Mononuclear cell (primary cell): Measurements from ENCODE around the gene SIRT6. TPM values are rescaled to one million over a fixed set of nuclear protein-coding genes. Genes with fewer than 3 reads are reported as not detected.
"Not testable (repeated sequence)": the region's sequence is repeated elsewhere in the genome, so short reads cannot be mapped to it uniquely, and the experiment has no call there.

ENCODE experiments used
- H3K27me3 ChIP-seq: 2 replicates; pipeline ENCODE4 v1.6.0; 2011; ENCODE audit warnings: low read length, control low read depth; ENCODE audit not compliant: insufficient read depth
- H3K4me1 ChIP-seq: 2 replicates; pipeline ENCODE4 v1.5.1; 2011; ENCODE audit warnings: mild to moderate bottlenecking, low read length, control low read depth; ENCODE audit not compliant: insufficient read depth
- H3K4me3 ChIP-seq: 2 replicates; pipeline ENCODE4 v1.5.1; 2011; ENCODE audit warnings: mild to moderate bottlenecking, low read length, moderate library complexity
- H3K9me3 ChIP-seq: 2 replicates; pipeline ENCODE4 v1.5.1; 2011; ENCODE audit warnings: low read depth, mild to moderate bottlenecking, control low read depth, low read length
- total RNA-seq: library from RNA; depleted of rRNA; stranded (reverse); fragments of >200 nt; gene quantifications from one replicate; pipeline ENCODE4 v1.2.3, GENCODE V29; 2012

The SIRT6 gene
- total RNA-seq, 1 donor: 9.3 TPM

GRCh38 chr19:4210166-4210731 lies 27.9 kb upstream of the SIRT6 start:
- no peaks in the 10 kb centered on the region for H3K9me3 ChIP-seq
- no peaks in the 10 kb centered on the region for H3K4me1 ChIP-seq
- H3K4me3 ChIP-seq: no peak overlapping the region
- no peaks in the 10 kb centered on the region for H3K27me3 ChIP-seq

DNA sequence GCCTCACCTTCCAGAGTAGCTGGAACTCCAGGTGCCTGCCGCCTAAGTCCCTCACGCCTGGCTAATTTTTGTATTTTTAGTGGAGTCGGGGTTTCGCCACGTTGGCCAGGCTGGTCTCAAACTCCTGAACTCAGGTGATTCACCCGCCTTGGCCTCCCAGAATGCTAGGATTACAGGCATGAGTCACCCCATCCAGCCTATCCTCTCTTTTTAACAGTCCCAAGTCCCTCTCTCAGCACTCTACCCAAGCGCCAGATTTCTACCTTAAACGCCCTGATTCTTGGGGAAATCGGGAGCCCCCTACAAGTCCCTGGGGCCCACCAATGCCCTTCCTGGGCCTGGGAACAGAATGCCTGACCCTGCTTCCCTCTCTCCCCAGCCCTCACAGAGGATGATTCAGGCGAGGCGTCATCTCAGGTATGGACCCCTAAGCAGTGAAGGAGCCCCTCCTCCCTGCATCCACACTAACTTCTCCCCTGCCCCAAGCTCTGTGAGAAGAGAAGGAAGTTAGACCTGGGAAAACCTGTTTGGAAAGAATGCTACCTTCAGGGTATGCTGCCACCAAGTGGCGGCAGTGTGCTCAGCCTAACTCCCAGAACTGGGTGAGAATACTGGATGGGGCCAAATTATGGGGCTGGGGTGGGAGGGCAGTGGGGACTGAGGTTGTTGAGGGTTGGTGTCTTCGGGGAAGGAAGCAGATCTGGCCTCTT lies 26.2 kb upstream of the SIRT6 start:
- H3K4me3 ChIP-seq: no peak overlapping the region
- H3K9me3 ChIP-seq: no peaks in the 10 kb centered on the region
- no peaks in the 10 kb centered on the region for H3K4me1 ChIP-seq
- no peaks in the 10 kb centered on the region for H3K27me3 ChIP-seq

- no peaks in the 10 kb centered on the region for H3K4me1 ChIP-seq
- H3K4me3 ChIP-seq: no peak overlapping the region
- H3K9me3 ChIP-seq: no peaks in the 10 kb centered on the region
- H3K27me3 ChIP-seq: no peaks in the 10 kb centered on the region
These were observed 24.6 kb upstream of the SIRT6 start for GRCh38 chr19:4206818-4207484.

GRCh38 chr19:4201798-4202197 lies 19.4 kb upstream of the SIRT6 start:
- Histone ChIP-seq H3K4me3 (no peak overlapping the region), H3K4me1 (no peaks in the 10 kb centered on the region), H3K27me3 (peaks cover 17% of the 10 kb centered on the region), H3K9me3 (no peaks in the 10 kb centered on the region)

- no peaks in the 10 kb centered on the region for H3K9me3 ChIP-seq
- H3K4me1 ChIP-seq: no peaks in the 10 kb centered on the region
- H3K4me3 ChIP-seq: no peak overlapping the region
- H3K27me3 ChIP-seq: peaks cover 20% of the 10 kb centered on the region
These were observed 18.7 kb upstream of the SIRT6 start for GRCh38 chr19:4200940-4201542.

DNA sequence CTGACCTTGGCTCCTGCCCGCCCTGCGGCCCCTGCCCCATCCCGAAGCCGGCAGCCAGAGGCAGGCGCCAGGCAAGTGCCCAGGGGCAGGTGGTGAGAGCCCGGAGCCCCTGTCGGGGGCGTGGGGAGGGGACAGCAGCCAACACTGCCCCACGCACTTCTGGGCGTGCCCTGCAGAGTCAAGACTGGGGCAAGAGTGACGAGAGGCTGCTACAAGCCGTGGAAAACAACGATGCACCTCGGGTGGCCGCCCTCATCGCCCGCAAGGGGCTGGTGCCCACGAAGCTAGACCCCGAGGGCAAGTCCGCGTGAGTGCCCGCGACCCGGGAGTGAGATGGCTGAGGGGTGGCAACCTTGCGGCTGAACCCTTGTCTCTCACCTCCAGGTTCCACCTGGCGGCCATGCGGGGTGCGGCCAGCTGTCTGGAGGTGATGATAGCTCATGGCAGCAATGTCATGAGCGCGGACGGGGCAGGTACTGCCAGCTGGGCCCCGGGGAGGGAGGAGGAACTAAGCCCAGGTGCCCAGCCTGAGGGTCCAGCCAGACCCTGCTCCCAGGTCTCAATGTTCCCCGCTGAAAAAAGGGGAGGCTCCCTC lies 17.4 kb upstream of the SIRT6 start:
- H3K9me3 ChIP-seq: no peaks in the 10 kb centered on the region
- H3K4me1 ChIP-seq: no peaks in the 10 kb centered on the region
- H3K4me3 ChIP-seq: no peak overlapping the region
- peaks cover 22% of the 10 kb centered on the region for H3K27me3 ChIP-seq

GRCh38 chr19:4198467-4199126 lies 16.2 kb upstream of the SIRT6 start:
- Histone ChIP-seq H3K27me3 (peaks cover 22% of the 10 kb centered on the region), H3K4me1 (no peaks in the 10 kb centered on the region), H3K4me3 (no peak overlapping the region), H3K9me3 (no peaks in the 10 kb centered on the region)

- Histone ChIP-seq H3K27me3 (peaks cover 22% of the 10 kb centered on the region), H3K4me3 (no peak overlapping the region), H3K4me1 (no peaks in the 10 kb centered on the region)
These were observed 15.5 kb upstream of the SIRT6 start for GRCh38 chr19:4197625-4198466.

GRCh38 chr19:4197228-4197624 lies 14.9 kb upstream of the SIRT6 start:
- Histone ChIP-seq H3K4me1 (no peaks in the 10 kb centered on the region), H3K27me3 (peaks cover 22% of the 10 kb centered on the region), H3K4me3 (no peak overlapping the region), H3K9me3 (no peaks in the 10 kb centered on the region)

More at GRCh38 chr19:4197625-4198466, 15.5 kb upstream of the SIRT6 start:
- no peaks in the 10 kb centered on the region for H3K9me3 ChIP-seq

DNA sequence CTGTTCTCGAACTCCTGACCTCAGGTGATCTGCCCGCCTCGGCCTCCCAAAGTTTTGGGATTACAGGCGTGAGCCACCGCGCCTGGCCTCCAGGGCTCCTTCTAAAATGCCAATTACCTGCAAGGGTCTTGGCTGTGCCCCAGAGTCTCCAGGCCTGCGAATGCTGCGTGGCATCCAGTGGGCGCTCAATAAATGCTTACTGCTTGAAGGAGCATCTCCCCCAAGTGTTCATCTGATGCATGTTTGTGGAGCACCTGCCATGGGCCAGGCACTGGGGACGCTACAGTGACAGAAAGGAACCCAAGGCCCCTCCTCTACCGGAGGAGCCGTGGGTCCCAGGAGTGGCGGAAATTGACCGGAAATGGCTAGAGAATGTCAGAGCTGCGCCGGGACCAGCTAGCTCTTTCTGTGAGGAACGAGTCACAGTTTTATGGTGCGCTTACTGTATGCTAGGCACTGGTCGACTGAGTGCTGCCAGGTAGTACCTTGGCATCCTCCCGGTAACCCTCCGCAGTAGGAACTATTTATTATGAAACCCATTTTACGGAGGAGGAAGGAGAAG lies 14.3 kb upstream of the SIRT6 start:
- Histone ChIP-seq H3K4me1 (no peaks in the 10 kb centered on the region), H3K27me3 (peaks cover 22% of the 10 kb centered on the region), H3K4me3 (no peak overlapping the region), H3K9me3 (no peaks in the 10 kb centered on the region)

DNA sequence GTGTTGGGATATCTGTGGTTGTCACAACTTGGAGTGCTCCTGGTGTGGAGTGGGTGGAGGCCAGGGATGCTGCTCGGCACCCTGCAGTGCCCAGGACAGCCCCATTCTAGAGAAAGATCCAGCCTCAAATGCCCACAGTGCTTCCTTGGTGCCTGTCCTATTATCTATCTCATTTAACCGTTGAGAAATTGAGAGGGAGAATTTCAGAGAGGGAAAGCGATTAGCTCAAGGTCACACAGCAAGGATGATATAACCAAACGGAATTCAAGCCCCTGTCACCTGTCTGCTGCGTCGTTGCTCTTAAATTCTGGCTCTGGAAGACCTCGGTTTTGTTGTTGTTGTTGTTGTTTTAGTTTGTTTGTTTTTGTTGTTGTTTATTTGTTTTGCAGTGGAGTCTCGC lies 13.6 kb upstream of the SIRT6 start:
- Histone ChIP-seq H3K4me3 (no peak overlapping the region), H3K9me3 (no peaks in the 10 kb centered on the region), H3K4me1 (no peaks in the 10 kb centered on the region), H3K27me3 (peaks cover 22% of the 10 kb centered on the region)

- Histone ChIP-seq H3K4me1 (no peaks in the 10 kb centered on the region), H3K4me3 (no peak overlapping the region), H3K27me3 (peaks cover 22% of the 10 kb centered on the region), H3K9me3 (no peaks in the 10 kb centered on the region)
These were observed 12.0 kb upstream of the SIRT6 start for GRCh38 chr19:4194353-4194752.

DNA sequence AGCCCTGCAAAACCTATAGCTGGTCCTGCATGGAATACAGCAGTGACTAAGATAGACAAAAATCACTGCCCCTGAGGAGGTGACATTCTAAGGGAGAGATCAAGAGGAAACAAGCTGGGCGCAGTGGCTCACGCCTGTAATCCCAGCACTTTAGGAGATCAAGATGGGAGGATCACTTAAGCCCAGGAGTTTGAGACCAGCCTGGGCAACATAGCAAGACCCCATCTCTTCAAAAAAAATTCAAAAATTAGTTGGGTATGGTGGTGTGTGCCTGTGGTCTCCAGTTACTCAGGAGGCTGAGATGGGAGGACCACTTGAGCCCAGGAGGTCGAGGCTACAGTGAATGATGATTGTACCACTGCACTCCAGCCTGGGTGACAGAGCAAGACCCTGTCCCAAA lies 10.2 kb upstream of the SIRT6 start:
- not testable (repeated sequence) for H3K9me3 ChIP-seq, H3K4me1 ChIP-seq, H3K4me3 ChIP-seq
- H3K27me3 ChIP-seq: peaks cover 13% of the 10 kb centered on the region

DNA sequence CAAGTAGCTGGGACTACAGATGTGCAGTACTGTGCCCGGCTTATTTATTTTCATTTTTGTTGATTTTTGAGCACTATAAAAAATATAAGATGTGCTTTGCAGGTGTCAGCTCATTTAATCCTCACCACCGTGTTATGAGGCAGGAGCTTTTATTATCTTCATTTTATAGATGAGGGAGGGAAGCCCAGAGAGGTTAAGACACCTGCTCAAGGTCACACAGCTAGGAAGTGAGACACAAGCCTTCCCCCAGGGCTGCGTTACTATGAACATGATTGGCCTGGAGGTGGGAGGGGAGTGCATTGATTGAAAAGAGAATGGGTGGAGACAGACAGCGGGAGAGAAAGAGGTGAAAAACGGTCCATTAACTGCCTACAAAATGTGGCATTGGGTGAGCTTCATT lies 7.3 kb upstream of the SIRT6 start:
- Histone ChIP-seq H3K9me3 (no peaks in the 10 kb centered on the region), H3K4me1 (no peaks in the 10 kb centered on the region), H3K27me3 (no peaks in the 10 kb centered on the region), H3K4me3 (no peak overlapping the region)
